H1 (cell line): ENCODE measurements around the gene UBE2H. TPM values are rescaled to one million over a fixed set of nuclear protein-coding genes. Genes with fewer than 3 reads are reported as not detected.

Experiments used
- BCL11A ChIP-seq, 2 experiments: IDR thresholded peaks; one replicate each; pipeline ENCODE4 v1.6.1; 2011; ENCODE audit warnings: low read depth in 2 of 2, low read length in 2 of 2, mild to moderate bottlenecking in 2 of 2
- CBX5 ChIP-seq: fragments of 300-800, 300-1000 bp; sonication (generic); IDR thresholded peaks from 2 replicates; pipeline ENCODE4 v1.7.1; 2016; ENCODE audit warnings: antibody characterized with exemption, low read length, low read depth
- CEBPB ChIP-seq: IDR thresholded peaks from 2 replicates; pipeline ENCODE4 v1.6.1; 2012; ENCODE audit warnings: low read depth, low read length
- CHD1 ChIP-seq: IDR thresholded peaks from 2 replicates; pipeline ENCODE4 v1.6.1; 2012; ENCODE audit warnings: low read depth, low read length, improper control_type of control experiment
- CREB1 ChIP-seq: IDR thresholded peaks from 2 replicates; pipeline ENCODE4 v1.6.1; 2012; ENCODE audit warnings: inconsistent platforms
- CTBP2 ChIP-seq: IDR thresholded peaks from 2 replicates; pipeline ENCODE4 v1.7.0; 2011; ENCODE audit warnings: borderline replicate concordance, mild to moderate bottlenecking, moderate library complexity, mixed read lengths, low read length; ENCODE audit not compliant: insufficient read depth, insufficient read length
- EGR1 ChIP-seq: IDR thresholded peaks from 2 replicates; pipeline ENCODE4 v1.6.1; 2011; ENCODE audit warnings: low read depth, low read length, borderline replicate concordance
- HDAC2 ChIP-seq, 2 experiments: fragments of 300-600 bp in 1 of 2; sonication (generic) in 1 of 2; IDR thresholded peaks; 2 replicates each; pipeline ENCODE4 v1.6.1; 2011 to 2012; ENCODE audit warnings: low read depth in 2 of 2, low read length in 2 of 2, mild to moderate bottlenecking in 2 of 2, moderate library complexity in 2 of 2, borderline replicate concordance in 1 of 2, inconsistent platforms in 1 of 2
- JUND ChIP-seq: IDR thresholded peaks from 2 replicates; pipeline ENCODE4 v1.6.1; 2011; ENCODE audit warnings: mild to moderate bottlenecking, improper control_type of control experiment, low read length
- KDM4A ChIP-seq: IDR thresholded peaks from one replicate; pipeline ENCODE4 v1.7.1; 2012; ENCODE audit warnings: low read depth, mild to moderate bottlenecking, moderate library complexity, low read length, inconsistent platforms; ENCODE audit not compliant: severe bottlenecking
- POLR2A ChIP-seq, 2 experiments: IDR thresholded peaks; 1 replicate in 1 of 2; 2 replicates in 1 of 2; pipeline ENCODE4 v1.6.1; 2011; ENCODE audit warnings: low read depth in 2 of 2, low read length in 2 of 2, mild to moderate bottlenecking in 2 of 2; ENCODE audit errors: control extremely low read depth in 1 of 2
- POLR2AphosphoS5 ChIP-seq: IDR thresholded peaks from 2 replicates; pipeline ENCODE4 v1.6.1; 2011; ENCODE audit warnings: low read depth, low read length
- RFX5 ChIP-seq: IDR thresholded peaks from 2 replicates; pipeline ENCODE4 v1.6.1; 2011; ENCODE audit warnings: low read depth, low read length, improper control_type of control experiment, borderline replicate concordance
- SAP30 ChIP-seq: fragments of 300-600 bp; sonication (generic); IDR thresholded peaks from 2 replicates; pipeline ENCODE4 v1.7.1; 2012; ENCODE audit warnings: low read length, moderate library complexity, mild to moderate bottlenecking, inconsistent platforms; ENCODE audit not compliant: insufficient read depth, insufficient replicate concordance
- SP1 ChIP-seq: IDR thresholded peaks from 2 replicates; pipeline ENCODE4 v1.6.1; 2011; ENCODE audit warnings: low read depth, low read length
- SP2 ChIP-seq: IDR thresholded peaks from 2 replicates; pipeline ENCODE4 v1.6.1; 2012; ENCODE audit warnings: mild to moderate bottlenecking, low read length, inconsistent platforms
- SP4 ChIP-seq: IDR thresholded peaks from 2 replicates; pipeline ENCODE4 v1.6.1; 2012; ENCODE audit warnings: low read length, inconsistent platforms
- SRF ChIP-seq: IDR thresholded peaks from 2 replicates; pipeline ENCODE4 v1.6.1; 2011; ENCODE audit warnings: mild to moderate bottlenecking, low read depth, low read length, moderate library complexity
- TBP ChIP-seq: IDR thresholded peaks from 2 replicates; pipeline ENCODE4 v1.6.1; 2011; ENCODE audit warnings: low read depth, low read length, improper control_type of control experiment
- TCF12 ChIP-seq: IDR thresholded peaks from 2 replicates; pipeline ENCODE4 v1.6.1; 2011; ENCODE audit warnings: low read depth, mild to moderate bottlenecking, low read length
- TEAD4 ChIP-seq: IDR thresholded peaks from 2 replicates; pipeline ENCODE4 v1.6.1; 2012; ENCODE audit warnings: low read depth, low read length, inconsistent platforms, mixed read lengths
- polyA plus RNA-seq, 7 experiments: library from polyadenylated mRNA; depleted of rRNA in 3 of 7; stranded (reverse) in 5 of 7; unstranded in 2 of 7; fragments of >200 nt in 5 of 7; fragments of 200-250 nt in 2 of 7; gene quantifications; 1 replicate in 5 of 7; 2 replicates in 1 of 7; 4 replicates in 1 of 7; pipeline versions ENCODE4 v1.2.1 to v1.2.3, GENCODE V29; 2011 to 2013; ENCODE audit warnings: missing spikeins in 2 of 7, mixed read lengths in 2 of 7
- total RNA-seq: library from RNA; stranded (reverse); fragmentation: NEBNext Ultra II Directional; extraction: Animal tissue kit (Norgen Biotek cat#: 25700); gene quantifications from 2 replicates; pipeline ENCODE4 v1.2.1, GENCODE V29; 2021

Gene UBE2H
- total and polyA plus RNA-seq, 2 of the 8 experiments (the other 6 are each of a cell fraction or from before 2014, with no cell fraction given) = 30.6 to 62.2 TPM

DNA sequence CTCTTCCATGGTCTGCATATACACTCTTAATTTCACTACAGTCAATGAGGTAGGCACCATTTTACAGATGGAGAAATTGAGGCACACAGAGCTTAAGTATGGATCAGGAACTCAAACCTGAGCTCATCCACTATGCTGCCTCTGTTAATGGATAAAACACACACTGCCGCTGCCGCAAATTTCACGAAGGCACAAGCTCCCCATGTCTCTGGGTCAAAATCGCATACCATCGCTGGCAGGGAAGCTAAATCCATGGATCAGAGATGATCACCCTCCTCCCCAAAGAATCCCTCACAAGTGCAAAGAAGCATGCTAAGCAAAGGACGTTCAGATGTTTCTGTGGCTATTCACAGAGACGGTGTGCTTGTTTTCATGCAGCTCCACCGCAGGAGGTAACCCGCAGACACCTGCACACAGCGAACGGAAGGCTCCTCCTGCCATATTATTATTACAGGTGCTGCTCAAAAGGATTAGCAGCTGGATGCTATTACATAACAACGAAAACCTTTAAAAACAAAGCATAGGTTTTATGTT, 109.3 kb downstream of the UBE2H start (continued):
- TF ChIP-seq SAP30 (no peak), JUND (peak; percentile 3; the same call in 1 of the 2 replicates), HDAC2 (IDR thresholded peaks at IDR 0.05; ENCODE audit: borderline replicate concordance in 1 of 2, low read depth in 2 of 2, low read length in 2 of 2) (peak; percentile 93 to 95; a peak in 3 of 4 replicates), CHD1 (no peak), SP1 (peak; percentile 73; the same call in 1 of the 2 replicates), CREB1 (peak; percentile 18; the same call in 1 of the 2 replicates), CTBP2 (no peak), CEBPB (no peak), BCL11A (IDR thresholded peaks at IDR 0.05; ENCODE audit: low read depth in 2 of 2, low read length in 2 of 2) (no peak), KDM4A (no peak), CBX5 (no peak), POLR2A (IDR thresholded peaks at IDR 0.05; ENCODE audit: control extremely low read depth in 1 of 2, low read depth in 2 of 2, low read length in 2 of 2) (peak in 1 of 2 experiments; percentile 38; a peak in 1 of 3 replicates), POLR2AphosphoS5 (peak; percentile 64), TEAD4 (peak; percentile 87), SP4 (no peak), RFX5 (no peak), TBP (no peak), TCF12 (peak; percentile 96), SRF (no peak), SP2 (no peak), EGR1 (no peak)
